Neural cell (in vitro differentiated cells): Measurements from ENCODE around the gene SEPTIN8.

Experiments used
- CTCF ChIP-seq: fragments of 450-650 bp; IDR thresholded peaks from 2 replicates; pipeline ENCODE4 v1.5.1; 2014; ENCODE audit warnings: antibody characterized with exemption, mild to moderate bottlenecking, moderate library complexity; ENCODE audit not compliant: poor library complexity, severe bottlenecking
- EZH2 ChIP-seq: fragments of 200-600, 300-800 bp; shearing (Covaris generic), sonication (generic); IDR thresholded peaks from 2 replicates; pipeline ENCODE4 v1.6.1; 2014; ENCODE audit warnings: antibody characterized with exemption, low read length, borderline replicate concordance, mild to moderate bottlenecking; ENCODE audit not compliant: insufficient read depth, poor library complexity, severe bottlenecking

- no peak for TF ChIP-seq CTCF
- TF ChIP-seq EZH2: no peak
Observed at GRCh38 chr5:132749506-132749905, 27.5 kb downstream of the SEPTIN8 start.
